ENCODE results near the gene TRIOBP. TPM values are rescaled to one million over a fixed set of nuclear protein-coding genes. Genes with fewer than 3 reads are reported as not detected.

TRIOBP gene
- total RNA-seq, 1 donor from 2014 or later, result 40.6 TPM

DNA sequence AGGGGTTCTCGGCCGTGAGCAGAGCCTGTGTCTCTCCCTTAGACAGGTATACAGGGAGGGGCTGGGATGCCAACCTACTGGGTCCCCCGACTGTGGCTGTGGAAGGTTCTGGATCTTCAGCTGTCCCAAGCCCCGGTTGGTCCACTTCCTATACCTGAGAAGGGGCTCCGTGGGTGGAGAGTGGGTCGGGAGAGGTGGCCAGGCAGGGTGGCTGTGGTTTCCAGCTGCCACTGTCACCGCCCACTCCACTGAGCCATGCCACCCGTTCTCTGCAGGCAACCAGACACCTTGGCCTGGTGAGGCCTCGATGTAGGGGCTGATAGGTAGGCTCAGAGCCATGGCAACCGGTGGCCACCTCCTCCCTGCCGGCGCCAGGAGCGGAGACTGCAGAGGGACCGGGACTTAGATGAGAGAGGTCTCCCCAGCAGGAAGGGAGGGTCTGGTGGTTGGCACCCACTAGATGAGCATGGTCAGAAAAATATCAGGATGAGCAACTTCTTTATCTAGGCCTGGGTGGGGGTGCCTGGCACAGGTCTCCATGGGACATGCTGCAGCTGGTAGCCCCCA lies 53.8 kb downstream of the TRIOBP start:
- Histone ChIP-seq H3K4me1 (ENCODE audit: insufficient read depth, low read length) (peaks cover 64% of the 10 kb centered on the region), H3K79me2 (ENCODE audit: insufficient read depth, low read length) (peaks cover 70% of the 10 kb centered on the region), H3K4me2 (ENCODE audit: low read length) (peak overlapping the region; percentile 98), H3K9me3 (ENCODE audit: insufficient read depth, low read depth, low read length) (no peaks in the 10 kb centered on the region), H3K4me3 (ENCODE audit: insufficient read depth, low read depth, low read length) (no peak overlapping the region), H3K36me3 (ENCODE audit: insufficient read depth, low read length) (peaks cover 10% of the 10 kb centered on the region), H3K27ac (ENCODE audit: low read depth, low read length) (peak overlapping the region; percentile 43), H4K20me1 (ENCODE audit: insufficient read depth, low read length) (peaks cover 79% of the 10 kb centered on the region), H3K9ac (ENCODE audit: low read length) (no peak overlapping the region), H2AFZ (ENCODE audit: low read depth, low read length) (no peak overlapping the region), H3K27me3 (ENCODE audit: insufficient read depth, low read length) (no peaks in the 10 kb centered on the region)
- no peak for FAIRE-seq
- Mint-ChIP-seq H3K27ac (ENCODE audit: unreplicated experiment) (no peak overlapping the region), H3K27me3 (ENCODE audit: low read depth, unreplicated experiment) (no peaks in the 10 kb centered on the region), H3K4me3 (ENCODE audit: unreplicated experiment) (no peak overlapping the region), H3K36me3 (ENCODE audit: low read depth, unreplicated experiment) (peaks cover 5% of the 10 kb centered on the region), H3K4me1 (ENCODE audit: low read depth, unreplicated experiment) (peaks cover 36% of the 10 kb centered on the region), H3K9me3 (ENCODE audit: unreplicated experiment) (no peaks in the 10 kb centered on the region)
- TF ChIP-seq EZH2 (IDR thresholded peaks at IDR 0.05; ENCODE audit: insufficient read depth, low read length), result no peak
- TF ChIP-seq, protein P1, sequence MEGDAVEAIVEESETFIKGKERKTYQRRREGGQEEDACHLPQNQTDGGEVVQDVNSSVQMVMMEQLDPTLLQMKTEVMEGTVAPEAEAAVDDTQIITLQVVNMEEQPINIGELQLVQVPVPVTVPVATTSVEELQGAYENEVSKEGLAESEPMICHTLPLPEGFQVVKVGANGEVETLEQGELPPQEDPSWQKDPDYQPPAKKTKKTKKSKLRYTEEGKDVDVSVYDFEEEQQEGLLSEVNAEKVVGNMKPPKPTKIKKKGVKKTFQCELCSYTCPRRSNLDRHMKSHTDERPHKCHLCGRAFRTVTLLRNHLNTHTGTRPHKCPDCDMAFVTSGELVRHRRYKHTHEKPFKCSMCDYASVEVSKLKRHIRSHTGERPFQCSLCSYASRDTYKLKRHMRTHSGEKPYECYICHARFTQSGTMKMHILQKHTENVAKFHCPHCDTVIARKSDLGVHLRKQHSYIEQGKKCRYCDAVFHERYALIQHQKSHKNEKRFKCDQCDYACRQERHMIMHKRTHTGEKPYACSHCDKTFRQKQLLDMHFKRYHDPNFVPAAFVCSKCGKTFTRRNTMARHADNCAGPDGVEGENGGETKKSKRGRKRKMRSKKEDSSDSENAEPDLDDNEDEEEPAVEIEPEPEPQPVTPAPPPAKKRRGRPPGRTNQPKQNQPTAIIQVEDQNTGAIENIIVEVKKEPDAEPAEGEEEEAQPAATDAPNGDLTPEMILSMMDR (IDR thresholded peaks at IDR 0.05; ENCODE audit: insufficient read depth, low read depth, low read length), result no peak
- DNase-seq (ENCODE audit: low read depth), result no peak

DNA sequence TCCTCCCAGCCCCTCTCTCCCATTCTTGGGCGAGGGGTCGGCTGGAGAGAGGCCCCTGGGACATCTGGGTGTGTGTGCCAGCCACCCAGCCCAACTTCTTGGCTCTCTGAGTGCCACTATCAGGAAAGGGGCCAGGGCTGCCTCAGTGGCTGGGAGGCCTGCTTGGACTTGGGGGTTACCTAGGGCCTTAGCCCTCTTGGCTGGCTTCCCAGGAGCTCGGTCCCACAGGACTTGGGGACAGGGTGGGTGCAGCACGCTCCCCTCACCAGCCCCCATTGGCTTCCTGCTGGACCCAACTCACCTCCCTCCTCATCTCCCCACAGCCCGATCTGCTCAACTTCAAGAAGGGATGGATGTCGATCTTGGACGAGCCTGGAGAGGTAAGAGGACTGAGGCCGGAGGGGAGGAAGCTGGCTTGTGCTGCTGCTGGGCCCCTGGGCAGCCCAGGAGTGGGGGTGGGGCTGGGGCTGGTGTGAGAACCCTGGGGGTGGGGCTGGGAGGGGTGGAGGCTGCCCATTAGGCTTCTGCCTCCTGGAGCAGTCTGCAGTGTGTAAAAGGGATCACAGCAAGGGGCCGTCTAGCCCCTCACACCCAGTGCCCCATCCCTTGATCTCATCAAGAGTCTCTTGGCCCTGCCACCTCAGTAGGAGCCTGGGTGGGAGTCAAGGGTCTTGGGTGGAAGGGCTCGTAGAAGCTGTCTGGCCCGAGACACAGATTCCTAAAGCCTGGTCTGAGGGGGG lies 54.8 kb downstream of the TRIOBP start:
- Mint-ChIP-seq H3K4me1 (ENCODE audit: low read depth, unreplicated experiment) (peaks cover 36% of the 10 kb centered on the region), H3K27me3 (ENCODE audit: low read depth, unreplicated experiment) (no peaks in the 10 kb centered on the region), H3K4me3 (ENCODE audit: unreplicated experiment) (no peak overlapping the region), H3K27ac (ENCODE audit: unreplicated experiment) (no peak overlapping the region), H3K9me3 (ENCODE audit: unreplicated experiment) (no peaks in the 10 kb centered on the region), H3K36me3 (ENCODE audit: low read depth, unreplicated experiment) (peaks cover 6% of the 10 kb centered on the region)
- no peak for TF ChIP-seq EZH2 (IDR thresholded peaks at IDR 0.05; ENCODE audit: insufficient read depth, low read length)
- TF ChIP-seq, protein P1 (IDR thresholded peaks at IDR 0.05; ENCODE audit: insufficient read depth, low read depth, low read length), result no peak
- H3K27ac ChIP-seq (ENCODE audit: low read depth, low read length), result peak overlapping the region; percentile 69
- H3K36me3 ChIP-seq (ENCODE audit: insufficient read depth, low read length), result peaks cover 13% of the 10 kb centered on the region
- H3K4me3 ChIP-seq (ENCODE audit: insufficient read depth, low read depth, low read length), result no peak overlapping the region
- no peak for DNase-seq (ENCODE audit: low read depth)
- H3K9me3 ChIP-seq (ENCODE audit: insufficient read depth, low read depth, low read length), result no peaks in the 10 kb centered on the region
- H2AFZ ChIP-seq (ENCODE audit: low read depth, low read length), result no peak overlapping the region
- peaks cover 64% of the 10 kb centered on the region for H3K4me1 ChIP-seq (ENCODE audit: insufficient read depth, low read length)
- H3K27me3 ChIP-seq (ENCODE audit: insufficient read depth, low read length), result no peaks in the 10 kb centered on the region
- H3K79me2 ChIP-seq (ENCODE audit: insufficient read depth, low read length), result peaks cover 69% of the 10 kb centered on the region
- H3K4me2 ChIP-seq (ENCODE audit: low read length), result peak overlapping the region; percentile 64
- H4K20me1 ChIP-seq (ENCODE audit: insufficient read depth, low read length), result peaks cover 88% of the 10 kb centered on the region
- peak overlapping the region; percentile 62 for H3K9ac ChIP-seq (ENCODE audit: low read length)
- FAIRE-seq, result no peak

Data from astrocyte (in vitro differentiated cells and primary cell).